Activated T-cell treated with anti-CD3 and anti-CD28 coated beads, Interleukin-2, amount 50 U/mL, for 48 hours (primary cell): ENCODE data around the gene PFKFB1.
"Not testable (repeated sequence)": the region's sequence is repeated elsewhere in the genome, so short reads cannot be mapped to it uniquely, and the experiment has no call there.

Experiments used
- DNase-seq, 2 experiments: peaks; one replicate each; pipeline ENCODE4 v3.0.0-alpha.2; 2020

The PFKFB1 gene

DNA sequence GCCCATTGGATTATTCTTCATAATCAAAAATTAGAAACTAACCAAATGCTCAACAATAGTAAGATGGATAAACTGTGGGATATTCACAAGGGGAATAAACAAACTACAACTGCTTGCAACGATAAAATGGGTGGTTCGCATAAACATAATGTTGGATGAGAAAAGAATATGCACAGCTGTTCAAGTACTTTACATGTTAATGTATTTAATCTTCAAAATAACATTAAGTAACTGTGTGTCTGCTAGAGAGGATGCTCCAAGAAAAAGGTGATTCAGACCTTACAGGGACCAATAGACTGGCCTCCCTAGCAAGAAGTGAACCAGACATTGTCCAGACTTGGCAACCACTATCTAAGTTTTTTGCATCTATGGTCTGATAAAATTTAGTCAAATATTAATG is 2.3 kb downstream of the PFKFB1 start:
- DNase-seq = no peak

DNA sequence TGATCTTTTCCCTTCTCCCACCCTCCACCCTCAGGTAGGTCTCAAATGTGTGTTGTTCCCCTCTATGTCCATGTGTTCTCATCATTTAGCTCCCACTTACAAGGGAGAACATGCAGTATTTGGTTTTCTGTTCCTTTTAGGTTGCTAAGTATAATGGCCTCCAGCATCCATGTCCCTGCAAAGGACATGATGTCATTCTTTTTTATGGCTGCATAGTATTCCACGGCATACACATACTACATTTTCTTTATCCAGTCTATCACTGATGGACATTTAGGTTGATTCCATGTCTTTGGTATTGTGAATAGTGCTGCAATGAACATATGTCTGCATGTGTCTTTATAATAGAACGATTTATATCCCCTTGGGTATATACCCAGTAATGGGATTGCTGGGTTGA is 10.7 kb downstream of the PFKFB1 start:
- not testable (repeated sequence) for DNase-seq

DNA sequence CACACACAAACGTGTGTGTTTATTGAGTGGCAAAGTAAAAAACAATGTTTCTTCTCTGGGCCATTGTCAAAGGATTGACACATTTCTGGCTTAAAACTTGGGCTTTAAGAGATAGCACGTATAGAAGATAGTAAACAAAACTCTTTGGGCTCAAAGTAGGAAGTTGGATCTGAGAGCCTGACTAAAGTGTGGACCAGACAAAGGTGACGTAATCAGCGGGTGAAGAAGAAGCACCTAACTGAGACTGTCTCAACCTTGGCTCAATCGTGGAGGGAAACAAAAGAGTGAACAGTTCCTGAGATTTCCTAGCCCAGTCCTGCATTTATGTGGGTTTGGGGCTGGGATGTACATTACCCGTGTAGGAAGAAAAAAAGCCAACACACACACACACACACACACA is 13.7 kb downstream of the PFKFB1 start:
- no peak for DNase-seq

DNA sequence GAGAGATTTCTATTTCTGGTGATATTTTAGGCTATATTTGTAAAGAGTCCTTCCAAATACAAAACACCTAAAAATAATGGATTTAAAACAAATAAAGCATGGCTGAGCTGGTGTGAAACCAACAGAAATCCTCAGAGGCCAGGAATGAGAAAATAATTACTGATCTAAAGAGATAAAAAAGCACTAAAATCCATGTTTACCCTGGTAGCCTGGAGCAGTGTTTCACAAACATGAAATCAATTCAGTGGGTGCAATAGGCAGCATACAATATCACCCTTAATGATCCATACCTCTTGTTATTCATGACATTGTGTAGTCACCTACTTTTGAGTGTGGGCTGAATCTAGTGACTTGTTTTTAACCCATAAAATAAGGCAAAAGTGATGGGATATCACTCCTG is 14.6 kb downstream of the PFKFB1 start:
- no peak for DNase-seq

DNA sequence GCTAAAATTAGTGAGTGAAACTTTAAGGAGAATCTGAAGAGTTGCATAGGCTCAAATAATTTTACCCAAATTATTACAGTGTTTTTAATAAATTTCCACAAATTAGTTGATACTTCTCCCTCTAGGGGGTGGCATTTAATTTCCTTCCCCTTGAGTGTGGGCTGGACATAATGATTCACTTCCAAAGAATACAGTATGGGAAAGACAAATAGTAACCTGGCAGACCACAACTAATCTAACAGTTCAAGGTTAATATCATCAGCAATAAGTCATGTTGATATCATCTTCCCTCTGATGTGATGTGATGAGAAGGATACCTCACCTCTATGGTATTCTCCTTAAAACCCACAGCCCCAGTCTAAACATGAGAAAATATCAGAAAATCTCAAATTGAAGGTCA is 15.5 kb downstream of the PFKFB1 start:
- DNase-seq = no peak

DNA sequence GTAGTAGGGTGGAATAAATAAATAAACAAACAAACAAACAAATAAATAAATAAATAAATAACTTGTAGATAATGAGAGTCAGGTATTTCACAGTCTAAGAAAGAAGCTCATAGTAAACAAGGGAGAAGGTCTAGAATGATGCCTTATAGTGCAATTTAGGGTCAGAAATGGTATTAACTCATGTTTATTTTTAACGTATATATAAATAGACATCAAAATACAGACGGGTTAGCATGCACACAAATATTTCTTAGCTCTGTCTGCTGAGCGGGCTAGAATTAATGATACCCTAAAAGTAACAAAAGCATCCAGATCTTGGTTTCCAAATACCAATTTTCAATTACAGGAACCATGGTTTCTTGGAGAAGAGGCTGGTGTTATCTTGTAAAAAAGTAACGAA is 16.6 kb downstream of the PFKFB1 start:
- DNase-seq = no peak

DNA sequence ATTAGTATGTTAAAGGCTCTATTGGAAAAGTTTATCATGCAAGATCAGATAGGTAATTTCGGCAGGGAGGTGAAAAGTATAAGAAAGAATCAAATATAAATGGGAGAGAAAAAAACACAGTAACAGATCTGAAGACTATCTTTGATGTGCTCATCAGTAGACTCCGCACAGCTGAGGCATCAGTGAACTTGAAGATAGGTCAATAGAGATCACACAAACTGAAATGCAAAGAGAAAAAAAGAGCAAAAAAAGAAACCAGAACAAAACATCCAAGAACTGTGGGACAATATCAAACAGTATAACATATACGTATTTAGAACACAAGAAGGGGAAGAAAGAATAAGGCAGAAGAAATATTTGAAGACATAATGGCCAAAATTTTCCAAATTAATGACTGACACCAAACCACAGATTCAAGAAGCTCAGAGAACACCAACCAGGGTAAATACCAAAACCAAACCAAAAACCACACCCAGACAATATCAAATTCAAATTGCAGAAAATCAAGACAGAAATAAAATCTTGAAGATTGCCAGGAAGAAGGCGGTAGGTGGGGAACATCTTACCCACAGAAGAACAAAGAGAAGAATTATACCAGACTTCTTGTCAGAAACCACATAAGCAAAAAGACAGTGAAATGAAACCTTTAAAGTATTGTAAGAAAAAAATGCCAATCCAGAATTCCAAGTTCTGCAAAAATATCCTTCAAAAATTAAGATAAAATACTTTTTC is 29.1 kb downstream of the PFKFB1 start:
- no peak for DNase-seq

DNA sequence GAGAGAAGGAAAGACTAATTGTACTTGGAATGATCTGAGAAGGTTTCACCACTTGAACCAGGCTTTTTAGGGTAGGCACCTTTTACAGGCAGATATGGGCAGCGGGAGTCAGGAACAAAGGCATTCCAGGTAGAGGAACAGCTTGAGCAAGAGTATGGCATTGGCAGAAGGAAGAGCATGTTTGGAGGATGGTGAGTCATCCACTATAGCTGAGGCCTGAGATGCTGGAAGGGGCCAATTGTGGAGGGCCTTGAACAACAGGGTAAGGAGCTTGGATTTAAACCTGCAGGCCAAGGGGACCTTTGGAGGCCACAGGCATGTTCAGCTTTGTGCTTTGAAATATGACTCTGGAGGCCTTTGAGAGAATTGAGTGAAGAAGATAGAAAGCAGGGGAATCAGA is 32.2 kb downstream of the PFKFB1 start:
- no peak for DNase-seq

DNA sequence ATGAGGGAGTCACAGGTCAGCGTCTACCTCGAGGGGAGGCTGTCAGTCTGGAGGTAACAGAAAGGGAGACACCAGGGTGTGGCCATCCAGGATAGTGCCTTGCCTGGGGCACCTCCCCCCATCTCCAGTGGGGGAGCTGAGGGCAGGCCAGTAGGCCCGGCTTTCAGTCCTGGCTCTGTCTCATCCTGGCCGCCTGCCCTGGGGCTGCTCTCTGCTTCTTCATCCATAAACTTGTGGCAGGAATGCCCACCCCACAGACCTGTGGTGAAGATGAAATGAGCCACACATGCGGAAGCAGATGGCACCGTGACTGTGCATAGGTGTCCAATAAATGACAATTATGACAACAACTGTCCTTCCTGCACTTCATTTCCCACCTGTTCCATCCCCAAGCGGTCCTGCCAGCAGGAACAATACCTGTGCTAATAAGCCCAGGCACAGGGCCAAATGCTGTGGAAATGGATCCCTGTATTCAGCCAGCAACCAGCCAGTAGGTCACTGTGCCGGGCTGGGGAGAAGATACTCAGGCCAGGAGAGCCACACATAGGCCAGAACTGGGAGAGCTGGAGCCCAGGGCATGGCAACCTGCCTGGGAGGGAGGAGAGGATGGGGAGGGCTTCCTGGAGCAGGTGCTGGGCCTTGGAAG is 43.1 kb downstream of the PFKFB1 start:
- no peak for DNase-seq

DNA sequence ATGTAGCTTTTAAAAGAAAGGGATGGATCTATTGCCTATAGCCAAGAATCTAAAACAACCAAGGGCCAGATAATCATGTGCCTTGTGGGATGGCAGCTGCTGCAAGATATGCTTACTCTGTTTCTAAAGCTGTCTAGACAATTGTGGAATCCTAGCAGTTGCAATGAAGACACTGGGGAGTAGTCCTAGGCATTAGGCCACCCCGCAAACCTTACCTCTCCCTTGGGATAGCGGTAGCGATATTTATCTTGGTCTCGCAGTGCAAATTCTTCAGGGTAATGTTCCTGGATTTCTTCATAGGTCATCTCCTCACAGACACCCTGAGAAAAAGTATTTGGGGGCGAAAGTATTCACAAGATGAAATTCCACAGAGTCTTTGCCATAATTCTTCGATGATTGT is 48.8 kb downstream of the PFKFB1 start:
- DNase-seq = no peak

DNA sequence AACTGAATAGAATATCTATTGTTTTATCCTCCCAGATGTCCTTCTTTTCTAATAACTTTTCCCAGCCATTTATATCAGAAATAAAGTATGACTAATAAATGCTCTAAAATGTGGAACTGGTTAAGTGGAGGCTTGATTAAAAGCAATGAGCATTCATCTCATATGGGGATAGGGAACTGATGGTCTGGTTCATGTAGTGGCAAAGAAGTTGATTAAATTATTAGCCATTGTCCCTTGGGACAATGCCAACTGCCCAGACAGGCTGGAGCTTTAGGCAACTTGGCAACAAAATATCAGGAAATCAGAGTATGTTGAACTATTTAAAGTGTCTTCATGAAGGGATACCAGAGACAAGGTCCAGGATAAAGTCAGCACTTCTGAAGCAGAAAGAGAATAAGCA is 49.2 kb downstream of the PFKFB1 start:
- DNase-seq = no peak

DNA sequence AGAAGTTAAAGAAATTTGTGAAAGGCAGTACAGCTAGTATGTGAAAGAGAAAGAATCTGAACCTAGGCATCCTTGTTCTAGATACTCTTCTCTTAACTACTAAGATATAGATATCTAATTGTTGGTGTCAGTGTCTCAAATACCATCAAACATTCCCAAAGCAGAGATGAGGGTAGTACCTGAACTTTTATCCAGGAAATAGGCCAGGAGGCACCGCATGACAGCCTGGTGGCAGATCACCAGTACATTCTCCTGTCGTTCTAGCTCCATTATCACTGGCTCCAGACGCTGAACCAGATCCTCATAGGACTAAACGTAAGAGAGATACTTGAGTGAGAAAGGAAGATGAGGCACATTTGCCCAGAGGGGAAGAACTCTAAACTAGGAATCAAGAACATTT is 56.6 kb downstream of the PFKFB1 start:
- no peak for DNase-seq

DNA sequence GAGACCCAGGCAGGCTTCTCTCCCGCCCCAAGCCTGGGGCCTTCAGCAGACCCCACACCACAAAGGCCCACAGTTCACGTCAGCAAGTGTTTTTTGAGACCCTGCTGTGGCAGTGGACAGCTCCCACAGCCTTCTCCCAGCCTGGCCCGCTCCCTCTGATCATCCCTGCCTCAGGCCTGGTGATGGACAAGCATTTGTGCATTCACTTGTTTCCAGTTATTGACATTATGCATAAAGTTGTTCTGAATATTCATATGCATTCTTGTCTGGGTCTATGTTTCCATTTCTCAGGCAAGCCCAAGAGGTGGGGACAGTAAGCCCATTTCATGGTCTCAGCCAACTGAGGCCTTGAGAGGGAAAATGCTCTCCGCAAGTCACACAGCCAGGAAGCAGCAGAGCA is 58.7 kb downstream of the PFKFB1 start:
- no peak for DNase-seq

DNA sequence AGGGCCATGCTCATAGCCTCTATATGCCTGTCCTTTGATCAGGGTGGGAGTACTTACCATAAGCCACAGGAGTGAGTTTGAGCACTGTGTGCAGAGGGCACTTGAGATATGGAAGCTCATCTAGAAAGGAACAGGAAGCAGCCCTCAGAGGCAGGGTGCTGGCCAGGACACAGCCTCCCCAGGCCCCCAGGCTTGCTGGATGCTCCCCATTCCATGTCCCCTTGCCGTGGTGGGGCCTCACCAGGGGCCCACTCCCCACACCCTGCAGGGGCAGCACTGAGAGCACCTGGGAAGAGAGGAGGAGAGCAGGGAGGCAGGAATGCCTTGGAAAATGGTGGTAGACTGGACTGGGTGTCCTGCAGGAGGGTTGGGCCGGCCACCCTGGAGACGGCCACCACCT is 59.1 kb downstream of the PFKFB1 start:
- no peak for DNase-seq

DNA sequence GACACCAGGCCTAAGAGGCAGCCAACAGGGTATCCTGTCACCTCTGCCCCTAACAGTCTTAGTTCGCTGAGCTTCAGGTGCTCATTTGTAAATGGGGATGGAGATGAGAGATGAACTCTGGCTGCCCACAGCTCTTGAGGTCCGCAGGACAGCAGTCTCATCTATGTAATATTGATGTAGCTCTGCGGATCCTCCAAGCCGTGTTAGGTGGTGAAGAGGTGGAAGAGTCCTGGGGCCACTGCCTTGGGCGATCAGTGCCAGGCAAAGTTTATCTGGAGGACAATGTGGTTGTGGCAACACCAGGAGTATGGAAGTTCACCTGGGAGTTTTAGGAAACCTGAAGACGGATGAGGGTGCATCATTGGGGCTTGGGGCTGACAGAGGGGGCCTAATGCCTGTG is 59.9 kb downstream of the PFKFB1 start:
- DNase-seq = no peak

DNA sequence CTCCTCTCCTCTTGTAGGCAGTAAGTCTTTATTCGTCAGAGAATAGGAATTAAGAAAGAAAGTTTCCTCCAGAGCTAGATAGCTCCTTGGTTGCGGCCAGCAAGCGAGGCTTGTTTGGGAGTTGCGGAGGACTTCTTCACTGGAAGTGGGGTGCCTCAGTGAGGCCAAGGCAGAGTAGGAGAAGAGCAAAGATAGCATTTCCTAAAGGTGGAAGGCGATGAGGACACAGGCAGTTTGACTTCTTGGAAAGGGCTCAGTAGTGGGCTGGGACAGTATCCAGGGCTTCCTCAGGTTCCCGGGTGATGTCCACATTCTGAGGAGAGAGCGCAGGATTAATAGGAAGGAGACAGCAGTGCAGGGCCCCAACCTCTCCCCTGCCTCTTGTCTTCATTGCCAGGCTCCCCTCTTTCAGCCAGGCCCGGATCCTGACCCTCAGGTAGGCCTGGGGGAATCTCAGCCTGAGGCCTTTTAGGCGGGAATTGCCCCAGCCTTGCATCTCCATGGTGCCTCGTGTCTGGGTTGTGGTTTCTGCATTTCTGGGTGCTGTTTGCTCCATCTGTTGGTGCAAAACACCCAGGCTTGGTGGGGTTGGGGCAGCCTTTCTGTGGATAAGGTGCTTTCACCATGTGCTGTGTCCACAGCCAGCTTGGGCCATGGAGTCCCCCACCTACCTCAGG is 60.7 kb downstream of the PFKFB1 start:
- no peak for DNase-seq

DNA sequence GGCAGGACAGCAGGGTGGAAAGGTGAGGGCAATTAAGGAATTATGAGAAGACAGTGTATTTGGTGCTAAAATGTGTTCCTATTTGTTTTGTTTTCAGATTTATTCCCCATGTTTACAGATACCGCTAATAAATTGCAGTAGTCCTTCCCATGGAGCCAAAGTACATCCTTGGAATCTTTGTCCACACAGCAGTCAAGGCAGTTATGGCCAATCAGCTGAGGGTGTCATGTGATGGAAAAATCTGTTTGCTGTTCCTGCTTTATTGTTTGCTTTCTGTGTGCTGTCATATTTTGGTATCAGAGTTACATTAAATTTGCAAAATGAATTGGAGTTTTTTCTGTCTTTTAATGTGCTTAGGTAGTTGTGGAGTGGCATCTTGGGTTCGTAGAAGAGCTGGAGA is 62.9 kb downstream of the PFKFB1 start:
- no peak for DNase-seq

DNA sequence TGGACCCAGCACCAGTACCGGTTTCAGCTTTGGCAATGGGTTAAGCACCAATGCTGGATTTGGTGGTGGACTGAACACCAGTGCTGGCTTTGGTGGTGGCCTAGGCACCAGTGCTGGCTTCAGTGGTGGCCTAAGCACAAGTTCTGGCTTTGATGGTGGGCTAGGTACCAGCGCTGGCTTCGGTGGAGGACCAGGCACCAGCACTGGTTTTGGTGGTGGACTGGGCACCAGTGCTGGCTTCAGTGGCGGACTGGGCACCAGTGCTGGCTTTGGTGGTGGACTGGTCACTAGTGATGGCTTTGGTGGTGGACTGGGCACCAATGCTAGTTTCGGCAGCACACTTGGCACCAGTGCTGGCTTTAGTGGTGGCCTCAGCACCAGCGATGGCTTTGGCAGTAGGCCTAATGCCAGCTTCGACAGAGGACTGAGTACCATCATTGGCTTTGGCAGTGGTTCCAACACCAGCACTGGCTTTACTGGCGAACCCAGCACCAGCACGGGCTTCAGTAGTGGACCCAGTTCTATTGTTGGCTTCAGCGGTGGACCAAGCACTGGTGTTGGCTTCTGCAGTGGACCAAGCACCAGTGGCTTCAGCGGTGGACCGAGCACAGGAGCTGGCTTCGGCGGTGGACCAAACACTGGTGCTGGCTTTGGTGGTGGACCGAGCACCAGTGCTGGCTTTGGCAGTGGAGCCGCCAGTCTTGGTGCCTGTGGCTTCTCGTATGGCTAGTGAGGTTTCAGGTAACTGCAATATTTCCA is 63.5 kb downstream of the PFKFB1 start:
- DNase-seq = no peak

DNA sequence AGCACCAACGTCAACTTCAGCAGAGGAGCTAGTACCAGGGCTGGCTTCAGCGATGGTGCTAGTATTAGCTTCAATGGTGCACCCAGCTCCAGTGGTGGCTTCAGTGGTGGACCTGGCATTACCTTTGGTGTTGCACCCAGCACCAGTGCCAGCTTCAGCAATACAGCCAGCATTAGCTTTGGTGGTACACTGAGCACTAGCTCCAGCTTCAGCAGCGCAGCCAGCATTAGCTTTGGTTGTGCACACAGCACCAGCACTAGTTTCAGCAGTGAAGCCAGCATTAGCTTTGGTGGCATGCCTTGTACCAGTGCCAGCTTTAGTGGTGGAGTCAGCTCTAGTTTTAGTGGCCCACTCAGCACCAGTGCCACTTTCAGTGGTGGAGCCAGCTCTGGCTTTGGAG is 65.1 kb downstream of the PFKFB1 start:
- no peak for DNase-seq

DNA sequence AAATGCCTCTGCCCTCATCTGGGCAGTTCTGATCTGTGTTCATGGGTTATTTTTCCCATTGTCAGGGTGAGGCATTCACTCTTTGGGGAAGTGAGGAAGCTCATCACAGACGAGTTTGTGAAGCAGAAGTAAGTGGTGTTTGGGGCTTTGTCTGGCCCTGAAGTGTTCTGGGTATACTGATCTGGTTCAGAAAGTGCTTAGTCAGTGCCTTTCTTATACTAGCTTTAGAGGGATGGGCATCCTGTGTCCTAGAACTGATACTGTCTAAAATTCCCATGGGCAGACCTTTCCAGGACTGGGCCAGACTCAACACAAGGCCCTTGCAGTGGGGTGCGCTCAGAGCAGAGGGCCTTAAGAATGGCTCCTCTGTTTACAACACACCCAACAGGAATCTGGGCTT is 67.0 kb downstream of the PFKFB1 start:
- DNase-seq = no peak

DNA sequence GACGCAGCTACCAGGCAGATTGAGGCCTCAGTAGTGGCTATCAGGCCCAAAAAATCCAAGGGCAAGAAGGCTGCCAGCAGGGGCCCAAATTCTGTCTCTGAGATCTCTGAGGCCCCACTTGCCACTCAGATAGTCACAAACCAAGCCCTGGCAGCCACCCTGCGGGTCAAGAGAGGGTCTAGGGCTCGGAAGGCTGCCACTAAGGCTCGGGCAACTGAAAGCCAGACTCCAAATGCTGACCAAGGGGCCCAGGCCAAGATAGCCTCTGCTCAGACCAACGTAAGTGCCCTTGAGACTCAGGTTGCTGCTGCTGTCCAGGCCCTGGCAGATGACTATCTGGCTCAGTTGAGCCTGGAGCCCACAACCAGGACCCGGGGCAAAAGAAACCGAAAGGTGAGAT is 70.6 kb downstream of the PFKFB1 start:
- no peak for DNase-seq

DNA sequence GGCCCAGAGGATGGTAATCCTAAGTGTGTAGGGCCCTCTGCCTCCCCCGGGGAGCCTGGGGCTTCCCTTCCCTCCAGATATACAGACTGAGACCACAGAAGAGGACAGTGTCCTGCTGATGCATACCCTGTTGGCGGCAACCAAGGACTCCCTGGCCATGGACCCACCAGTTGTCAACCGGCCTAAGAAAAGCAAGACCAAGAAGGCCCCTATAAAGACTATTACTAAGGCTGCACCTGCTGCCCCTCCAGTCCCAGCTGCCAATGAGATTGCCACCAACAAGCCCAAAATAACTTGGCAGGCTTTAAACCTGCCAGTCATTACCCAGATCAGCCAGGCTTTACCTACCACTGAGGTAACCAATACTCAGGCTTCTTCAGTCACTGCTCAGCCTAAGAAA is 71.4 kb downstream of the PFKFB1 start:
- DNase-seq = no peak

DNA sequence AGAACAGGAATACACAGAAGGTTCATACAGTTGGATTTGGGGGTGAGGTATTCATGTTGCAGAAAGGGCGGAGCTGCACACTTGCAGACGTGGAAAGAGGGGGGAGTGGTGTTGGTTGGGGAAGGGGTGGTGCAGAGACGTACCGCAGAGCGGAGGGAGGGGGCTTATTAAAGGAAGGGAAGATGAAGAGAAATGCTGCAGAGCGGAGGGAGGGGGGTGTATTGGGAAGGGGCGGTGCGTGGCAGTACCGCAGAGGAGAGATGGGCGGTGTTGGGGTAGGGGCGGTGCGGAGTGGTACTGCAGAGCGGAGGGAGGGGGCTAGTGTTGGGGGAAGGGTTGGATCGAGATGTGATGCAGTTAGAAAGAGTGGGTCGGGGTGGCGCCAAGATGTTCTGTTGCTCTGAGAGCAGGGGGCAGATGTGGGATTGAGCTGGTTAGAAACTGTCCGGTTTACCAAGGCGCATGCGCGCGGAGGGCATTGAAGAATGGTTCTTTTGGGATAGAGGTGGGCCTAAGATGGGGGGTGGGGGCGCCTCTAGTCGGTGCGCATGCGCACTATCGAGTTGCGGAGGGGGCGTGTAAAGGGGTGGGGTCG is 72.5 kb downstream of the PFKFB1 start:
- DNase-seq = peak; percentile 72
